Neural crest cell (in vitro differentiated cells): Measurements from ENCODE around the gene ARHGAP10. TPM values are rescaled to one million over a fixed set of nuclear protein-coding genes. Genes with fewer than 3 reads are reported as not detected.

Source experiments
- DNase-seq: peaks from one replicate; pipeline ENCODE4 v3.0.0; 2021; ENCODE audit warnings: low read depth, mixed read lengths, low spot score
- H3K27ac Mint-ChIP-seq: one replicate; pipeline ENCODE4 v1.8.0; 2021; ENCODE audit warnings: mild to moderate bottlenecking, mixed read lengths; ENCODE audit not compliant: unreplicated experiment
- H3K27me3 Mint-ChIP-seq: 2 replicates; pipeline ENCODE4 v1.8.0; 2021; ENCODE audit warnings: low read depth, mild to moderate bottlenecking, mixed read lengths
- H3K36me3 Mint-ChIP-seq: 2 replicates; pipeline ENCODE4 v1.8.0; 2021; ENCODE audit warnings: low read depth, mild to moderate bottlenecking, mixed read lengths
- H3K4me1 Mint-ChIP-seq: 2 replicates; pipeline ENCODE4 v1.8.0; 2021; ENCODE audit warnings: mixed read lengths
- H3K4me3 Mint-ChIP-seq: one replicate; pipeline ENCODE4 v1.8.0; 2021; ENCODE audit warnings: mild to moderate bottlenecking, mixed read lengths
- H3K9me3 Mint-ChIP-seq: 2 replicates; pipeline ENCODE4 v1.8.0; 2021; ENCODE audit warnings: mixed read lengths
- CTCF ChIP-seq: fragments of 200-600 bp; sonication (generic); conservative IDR thresholded peaks from 2 replicates; pipeline ENCODE4 v1.5.0; 2021; ENCODE audit warnings: antibody characterized with exemption, mild to moderate bottlenecking
- total RNA-seq: library from RNA; stranded (reverse); gene quantifications from 2 replicates; pipeline ENCODE4 v1.2.1, GENCODE V29; 2021

ARHGAP10 gene
- total RNA-seq, 1 donor from 2014 or later, result 4.0 TPM

GRCh38 chr4:147733716-147734344, 1.9 kb downstream of the ARHGAP10 start:
- H3K4me1 Mint-ChIP-seq, result peaks cover 28% of the 10 kb centered on the region
- H3K4me3 Mint-ChIP-seq, result peak overlapping the region; percentile 91
- DNase-seq, result no peak
- no peak for TF ChIP-seq CTCF
- no peaks in the 10 kb centered on the region for H3K36me3 Mint-ChIP-seq
- no peaks in the 10 kb centered on the region for H3K9me3 Mint-ChIP-seq
- H3K27ac Mint-ChIP-seq, result no peak overlapping the region
- peaks cover 88% of the 10 kb centered on the region for H3K27me3 Mint-ChIP-seq

- no peak for TF ChIP-seq CTCF
- no peak overlapping the region for H3K27ac Mint-ChIP-seq
- H3K4me1 Mint-ChIP-seq, result peaks cover 28% of the 10 kb centered on the region
- DNase-seq, result no peak
- H3K9me3 Mint-ChIP-seq, result no peaks in the 10 kb centered on the region
- no peaks in the 10 kb centered on the region for H3K36me3 Mint-ChIP-seq
- peak overlapping the region; percentile 29 for H3K4me3 Mint-ChIP-seq
- peaks cover 85% of the 10 kb centered on the region for H3K27me3 Mint-ChIP-seq
Observed at GRCh38 chr4:147734496-147734895, 2.6 kb downstream of the ARHGAP10 start.

GRCh38 chr4:147735413-147736301, 3.8 kb downstream of the ARHGAP10 start:
- H3K27me3 Mint-ChIP-seq, result peaks cover 78% of the 10 kb centered on the region
- TF ChIP-seq CTCF, result no peak
- peaks cover 28% of the 10 kb centered on the region for H3K4me1 Mint-ChIP-seq
- DNase-seq, result no peak
- no peak overlapping the region for H3K4me3 Mint-ChIP-seq
- no peaks in the 10 kb centered on the region for H3K9me3 Mint-ChIP-seq
- H3K36me3 Mint-ChIP-seq, result no peaks in the 10 kb centered on the region
- no peak overlapping the region for H3K27ac Mint-ChIP-seq

- peaks cover 25% of the 10 kb centered on the region for H3K4me1 Mint-ChIP-seq
- no peaks in the 10 kb centered on the region for H3K9me3 Mint-ChIP-seq
- no peak for DNase-seq
- H3K27ac Mint-ChIP-seq, result no peak overlapping the region
- peaks cover 75% of the 10 kb centered on the region for H3K27me3 Mint-ChIP-seq
- H3K4me3 Mint-ChIP-seq, result no peak overlapping the region
- TF ChIP-seq CTCF, result no peak
- H3K36me3 Mint-ChIP-seq, result no peaks in the 10 kb centered on the region
Observed at GRCh38 chr4:147736458-147736857, 4.6 kb downstream of the ARHGAP10 start.

- H3K4me1 Mint-ChIP-seq, result peaks cover 26% of the 10 kb centered on the region
- no peaks in the 10 kb centered on the region for H3K36me3 Mint-ChIP-seq
- no peak overlapping the region for H3K27ac Mint-ChIP-seq
- no peaks in the 10 kb centered on the region for H3K9me3 Mint-ChIP-seq
- H3K4me3 Mint-ChIP-seq, result no peak overlapping the region
- H3K27me3 Mint-ChIP-seq, result peaks cover 71% of the 10 kb centered on the region
- no peak for DNase-seq
- TF ChIP-seq CTCF, result no peak
Observed at GRCh38 chr4:147737623-147738022, 5.7 kb downstream of the ARHGAP10 start.
